ENCODE measurements around the gene MANEA. TPM values are rescaled to one million over a fixed set of nuclear protein-coding genes. Genes with fewer than 3 reads are reported as not detected.

Gene MANEA
- total RNA-seq, 1 donor from 2014 or later: 15.5 TPM

DNA sequence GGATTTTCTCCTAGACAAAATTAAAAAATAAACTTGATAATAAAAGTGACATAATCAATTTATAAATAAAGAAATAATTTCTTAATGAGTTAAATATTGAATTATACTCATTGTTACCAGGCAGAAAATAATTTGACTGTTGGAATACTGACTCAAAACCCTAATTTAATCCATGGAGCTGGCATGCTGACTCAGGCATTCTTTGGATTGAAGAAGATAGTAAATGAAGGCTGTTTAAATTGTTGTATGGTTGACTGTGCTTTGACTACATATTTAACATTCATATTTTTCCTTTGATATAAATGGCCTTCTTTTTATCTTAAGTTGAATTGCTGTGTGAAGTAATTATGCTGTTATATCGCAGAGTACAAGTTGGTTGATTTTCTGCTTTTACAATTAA, 11.7 kb downstream of the MANEA start:
- no peak for DNase-seq (ENCODE audit: extremely low spot score, unreplicated experiment)
- H3K4me3 Mint-ChIP-seq: no peak overlapping the region
- H3K36me3 Mint-ChIP-seq: peaks cover 27% of the 10 kb centered on the region
- no peaks in the 10 kb centered on the region for H3K4me1 Mint-ChIP-seq (ENCODE audit: unreplicated experiment)
- H3K27me3 Mint-ChIP-seq: no peaks in the 10 kb centered on the region
- H3K27ac Mint-ChIP-seq: no peak overlapping the region
- no peak for TF ChIP-seq CTCF (conservative IDR thresholded peaks at IDR 0.05)
- H3K9me3 Mint-ChIP-seq: peaks cover 7% of the 10 kb centered on the region

GRCh38 chr6:95589826-95590570, 12.7 kb downstream of the MANEA start:
- DNase-seq (ENCODE audit: extremely low spot score, unreplicated experiment): no peak
- H3K36me3 Mint-ChIP-seq: peaks cover 20% of the 10 kb centered on the region
- no peaks in the 10 kb centered on the region for H3K4me1 Mint-ChIP-seq (ENCODE audit: unreplicated experiment)
- no peaks in the 10 kb centered on the region for H3K9me3 Mint-ChIP-seq
- no peak overlapping the region for H3K4me3 Mint-ChIP-seq
- no peaks in the 10 kb centered on the region for H3K27me3 Mint-ChIP-seq
- TF ChIP-seq CTCF (conservative IDR thresholded peaks at IDR 0.05): no peak
- no peak overlapping the region for H3K27ac Mint-ChIP-seq

DNA sequence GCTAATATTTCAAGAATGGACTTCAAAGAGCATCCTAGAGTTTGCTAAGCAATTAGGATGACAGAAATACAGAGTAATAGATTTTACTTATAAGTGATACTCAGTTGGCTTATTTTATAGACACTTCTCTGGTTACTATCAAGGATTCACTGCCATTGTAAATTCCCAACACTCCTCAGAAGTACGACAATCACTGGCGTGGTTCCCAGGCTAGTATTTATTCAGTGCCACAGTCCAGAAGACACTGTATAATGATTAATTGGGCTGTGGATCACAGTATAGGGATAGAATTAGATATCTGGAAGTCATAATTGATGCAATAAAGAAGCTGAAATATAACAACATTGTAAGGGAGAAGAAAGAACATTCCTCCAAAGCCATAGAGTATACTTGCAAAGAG, 15.7 kb downstream of the MANEA start:
- Mint-ChIP-seq H3K36me3 (peaks cover 13% of the 10 kb centered on the region), H3K4me3 (no peak overlapping the region)
- no peak for TF ChIP-seq CTCF (conservative IDR thresholded peaks at IDR 0.05)

DNA sequence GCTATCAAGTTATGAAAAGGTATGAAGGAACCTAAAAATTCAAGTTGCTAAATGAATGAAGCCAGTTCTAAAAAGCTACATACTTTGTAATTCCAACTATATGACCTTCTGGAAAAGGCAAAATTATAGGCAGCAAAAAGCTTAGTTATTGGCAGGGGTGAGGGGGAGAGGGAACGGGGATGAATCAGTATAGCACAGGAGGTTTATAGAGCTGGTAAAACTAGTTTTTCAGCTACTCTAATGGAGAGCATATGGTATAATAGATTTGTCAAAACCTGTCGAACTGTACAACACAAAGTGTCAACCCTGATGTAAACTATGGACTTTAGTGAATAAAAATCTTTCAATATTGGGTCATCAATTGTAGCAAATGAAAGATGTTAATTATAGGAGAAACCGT, 18.7 kb downstream of the MANEA start:
- no peak for DNase-seq (ENCODE audit: extremely low spot score, unreplicated experiment)
- Mint-ChIP-seq H3K4me1 (ENCODE audit: unreplicated experiment) (no peaks in the 10 kb centered on the region), H3K9me3 (no peaks in the 10 kb centered on the region), H3K27me3 (no peaks in the 10 kb centered on the region), H3K36me3 (peaks cover 12% of the 10 kb centered on the region), H3K27ac (peak overlapping the region; percentile 16), H3K4me3 (no peak overlapping the region)
- TF ChIP-seq CTCF (conservative IDR thresholded peaks at IDR 0.05): no peak

More for the DNA sequence above, 15.7 kb downstream of the MANEA start:
- DNase-seq (ENCODE audit: extremely low spot score, unreplicated experiment): no peak
- no peak overlapping the region for H3K27ac Mint-ChIP-seq
- H3K4me1 Mint-ChIP-seq (ENCODE audit: unreplicated experiment): no peaks in the 10 kb centered on the region
- no peaks in the 10 kb centered on the region for H3K27me3 Mint-ChIP-seq
- no peaks in the 10 kb centered on the region for H3K9me3 Mint-ChIP-seq

DNA sequence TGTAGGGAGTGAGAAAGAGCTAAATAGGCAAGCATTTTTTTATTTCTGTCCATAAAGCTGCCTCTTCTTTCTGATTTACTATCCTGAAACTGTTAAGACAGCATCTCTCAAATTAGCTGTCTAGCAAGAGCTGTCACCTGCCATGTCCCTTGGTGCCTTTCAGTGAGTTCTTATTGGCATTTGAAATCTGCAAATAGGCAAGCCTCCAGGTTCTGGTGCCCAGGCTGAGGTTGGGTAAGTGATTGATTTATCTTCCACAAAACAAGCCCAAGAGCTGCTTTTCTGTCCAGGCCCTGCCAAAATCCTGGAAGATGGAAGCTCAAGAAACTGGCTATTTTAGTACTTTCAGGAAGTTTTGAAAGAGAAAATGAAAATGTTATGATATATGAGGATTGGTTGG, 22.4 kb downstream of the MANEA start:
- Mint-ChIP-seq H3K9me3 (no peaks in the 10 kb centered on the region), H3K27me3 (no peaks in the 10 kb centered on the region), H3K27ac (no peak overlapping the region), H3K4me1 (ENCODE audit: unreplicated experiment) (no peaks in the 10 kb centered on the region), H3K36me3 (peaks cover 4% of the 10 kb centered on the region), H3K4me3 (no peak overlapping the region)
- TF ChIP-seq CTCF (conservative IDR thresholded peaks at IDR 0.05): no peak
- DNase-seq (ENCODE audit: extremely low spot score, unreplicated experiment): no peak

All from type B pancreatic cell (in vitro differentiated cells).